B cell (primary cell): Measurements from ENCODE around the gene AHCY.

Experiments used
- EZH2 ChIP-seq: IDR thresholded peaks from 2 replicates; pipeline ENCODE4 v1.6.1; 2012; ENCODE audit warnings: borderline replicate concordance, low read depth, mild to moderate bottlenecking, moderate library complexity, low read length; ENCODE audit not compliant: insufficient read depth, poor library complexity, severe bottlenecking
- TF ChIP-seq, protein P1 (sequence below): fragments of 200-600 bp; IDR thresholded peaks from one replicate; pipeline ENCODE4 v1.8.0; 2022; ENCODE audit warnings: antibody characterized with exemption, mild to moderate bottlenecking

DNA sequence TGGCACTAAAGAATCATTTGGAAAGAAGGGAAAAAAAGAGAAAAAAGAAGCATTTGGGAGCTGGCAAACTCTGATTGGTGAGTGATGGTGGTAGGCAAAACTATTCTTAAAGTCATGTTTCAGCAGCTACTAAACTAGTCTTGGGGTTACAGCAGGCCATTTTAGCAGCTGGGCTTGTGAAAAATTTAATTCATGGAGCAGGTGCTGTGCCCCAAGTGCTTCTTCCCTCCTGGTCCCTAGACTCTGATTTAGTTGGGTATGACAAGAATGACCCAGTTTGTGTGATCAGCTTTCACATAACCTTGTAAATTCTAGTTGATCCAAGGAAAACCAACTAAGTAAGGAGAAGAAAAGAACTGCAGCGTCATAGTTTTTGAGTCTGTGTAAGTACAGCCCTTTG is 63.0 kb downstream of the AHCY start:
- TF ChIP-seq, protein P1, sequence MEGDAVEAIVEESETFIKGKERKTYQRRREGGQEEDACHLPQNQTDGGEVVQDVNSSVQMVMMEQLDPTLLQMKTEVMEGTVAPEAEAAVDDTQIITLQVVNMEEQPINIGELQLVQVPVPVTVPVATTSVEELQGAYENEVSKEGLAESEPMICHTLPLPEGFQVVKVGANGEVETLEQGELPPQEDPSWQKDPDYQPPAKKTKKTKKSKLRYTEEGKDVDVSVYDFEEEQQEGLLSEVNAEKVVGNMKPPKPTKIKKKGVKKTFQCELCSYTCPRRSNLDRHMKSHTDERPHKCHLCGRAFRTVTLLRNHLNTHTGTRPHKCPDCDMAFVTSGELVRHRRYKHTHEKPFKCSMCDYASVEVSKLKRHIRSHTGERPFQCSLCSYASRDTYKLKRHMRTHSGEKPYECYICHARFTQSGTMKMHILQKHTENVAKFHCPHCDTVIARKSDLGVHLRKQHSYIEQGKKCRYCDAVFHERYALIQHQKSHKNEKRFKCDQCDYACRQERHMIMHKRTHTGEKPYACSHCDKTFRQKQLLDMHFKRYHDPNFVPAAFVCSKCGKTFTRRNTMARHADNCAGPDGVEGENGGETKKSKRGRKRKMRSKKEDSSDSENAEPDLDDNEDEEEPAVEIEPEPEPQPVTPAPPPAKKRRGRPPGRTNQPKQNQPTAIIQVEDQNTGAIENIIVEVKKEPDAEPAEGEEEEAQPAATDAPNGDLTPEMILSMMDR, result no peak
- no peak for TF ChIP-seq EZH2
